HG02970 (cell line): ENCODE results near the gene B3GNT8.
A peak's percentile ranks its signal among the peaks of the same experiment; 100 is the strongest.
"Not testable (repeated sequence)": the region's sequence is repeated elsewhere in the genome, so short reads cannot be mapped to it uniquely, and the experiment has no call there.

Experiments used
- ATAC-seq: cut with Tn5 transposase; IDR thresholded peaks from one replicate; pipeline ENCODE4 v1.9.1; 2021; ENCODE audit warnings: mild to moderate bottlenecking, moderate library complexity, moderate number of reproducible peaks; ENCODE audit not compliant: unreplicated experiment, low FRiP score

B3GNT8 gene

GRCh38 chr19:41398050-41398418 is 29.1 kb downstream of the B3GNT8 start:
- ATAC-seq = no peak

GRCh38 chr19:41397086-41398049 is 29.8 kb downstream of the B3GNT8 start, which contains the start of the genes BCKDHA and EXOSC5:
BCKDHA (plus strand) TSS chr19:41397818; CDS start chr19:41397828, 10 bp downstream.
EXOSC5 (minus strand) TSS chr19:41397359; CDS start chr19:41397328, 31 bp downstream.
- ATAC-seq = peak; percentile 90

- ATAC-seq = no peak
Measured at GRCh38 chr19:41395355-41395754, 31.8 kb downstream of the B3GNT8 start.

GRCh38 chr19:41392775-41393174 is 34.4 kb downstream of the B3GNT8 start:
- no peak for ATAC-seq

GRCh38 chr19:41391618-41392017 is 35.6 kb downstream of the B3GNT8 start:
- ATAC-seq = no peak

GRCh38 chr19:41386442-41386841 is 40.7 kb downstream of the B3GNT8 start:
- ATAC-seq = no peak

GRCh38 chr19:41384351-41384750 is 42.8 kb downstream of the B3GNT8 start:
- ATAC-seq = no peak

- not testable (repeated sequence) for ATAC-seq
Measured at GRCh38 chr19:41381536-41381935, 45.6 kb downstream of the B3GNT8 start.

- ATAC-seq = no peak
Measured at GRCh38 chr19:41377977-41378709, 49.0 kb downstream of the B3GNT8 start.

- ATAC-seq = no peak
Measured at GRCh38 chr19:41376998-41377365, 50.2 kb downstream of the B3GNT8 start.

GRCh38 chr19:41376241-41376997 is 50.8 kb downstream of the B3GNT8 start, which contains the start of gene TMEM91:
TMEM91 (plus strand) TSS chr19:41376533; CDS start chr19:41378310, 1,777 bp downstream.
- no peak for ATAC-seq
